HL-60 (cell line): Measurements from ENCODE around the gene RNLS.

Experiments used
- CTCF ChIP-seq: IDR thresholded peaks from one replicate; pipeline ENCODE4 v1.5.1; 2011; ENCODE audit warnings: low read length, control low read depth, inconsistent platforms; ENCODE audit not compliant: insufficient read depth
- POLR2AphosphoS5 ChIP-seq: IDR thresholded peaks from 2 replicates; pipeline ENCODE4 v1.6.1; 2012; ENCODE audit warnings: low read depth
- REST ChIP-seq: IDR thresholded peaks from 2 replicates; pipeline ENCODE4 v1.6.1; 2012; ENCODE audit warnings: low read depth; ENCODE audit not compliant: insufficient replicate concordance

GRCh38 chr10:88254091-88254490 is 329.0 kb downstream of the RNLS start:
- TF ChIP-seq CTCF (no peak), POLR2AphosphoS5 (no peak), REST (no peak)
